ENCODE results near the gene CNOT10.
"Not testable (repeated sequence)": the region's sequence is repeated elsewhere in the genome, so short reads cannot be mapped to it uniquely, and the experiment has no call there.

CNOT10 gene

GRCh38 chr3:32751377-32751776 lies 66.4 kb downstream of the CNOT10 start:
- in situ Hi-C loops (cut with MboI; ENCODE audit: low sequenced_read_pairs), result no loop called here

- in situ Hi-C loops (cut with MboI; ENCODE audit: low sequenced_read_pairs), result no loop called here
Observed at GRCh38 chr3:32755761-32756160, 70.8 kb downstream of the CNOT10 start.

- in situ Hi-C loops (cut with MboI; ENCODE audit: low sequenced_read_pairs), result no loop called here
Observed at GRCh38 chr3:32757618-32758374, 72.8 kb downstream of the CNOT10 start.

GRCh38 chr3:32758375-32758753 lies 73.4 kb downstream of the CNOT10 start:
- in situ Hi-C loops (cut with MboI; ENCODE audit: low sequenced_read_pairs), result no loop called here

- in situ Hi-C loops (cut with MboI; ENCODE audit: low sequenced_read_pairs), result no loop called here
Observed at GRCh38 chr3:32759342-32759741, 74.4 kb downstream of the CNOT10 start.

GRCh38 chr3:32764481-32764880 lies 79.5 kb downstream of the CNOT10 start:
- in situ Hi-C loops (cut with MboI; ENCODE audit: low sequenced_read_pairs), result no loop called here

- in situ Hi-C loops (cut with MboI; ENCODE audit: low sequenced_read_pairs), result no loop called here
Observed at GRCh38 chr3:32778389-32778788, 93.4 kb downstream of the CNOT10 start.

GRCh38 chr3:32780071-32780734 lies 95.2 kb downstream of the CNOT10 start:
- in situ Hi-C loops (cut with MboI; ENCODE audit: low sequenced_read_pairs), result no loop called here

- in situ Hi-C loops (cut with MboI; ENCODE audit: low sequenced_read_pairs), result no loop called here
Observed at GRCh38 chr3:32780735-32781210, 95.8 kb downstream of the CNOT10 start.

GRCh38 chr3:32781211-32781968 lies 96.4 kb downstream of the CNOT10 start:
- in situ Hi-C loops (cut with MboI; ENCODE audit: low sequenced_read_pairs), result no loop called here

- in situ Hi-C loops (cut with MboI; ENCODE audit: low sequenced_read_pairs), result not testable (repeated sequence)
Observed at GRCh38 chr3:32781969-32782270, 96.9 kb downstream of the CNOT10 start.

GRCh38 chr3:32782407-32782806 lies 97.4 kb downstream of the CNOT10 start:
- in situ Hi-C loops (cut with MboI; ENCODE audit: low sequenced_read_pairs), result no loop called here

GRCh38 chr3:32791833-32792232 lies 106.8 kb downstream of the CNOT10 start:
- in situ Hi-C loops (cut with MboI; ENCODE audit: low sequenced_read_pairs), result no loop called here

GRCh38 chr3:32794487-32795308 lies 109.7 kb downstream of the CNOT10 start:
- in situ Hi-C loops (cut with MboI; ENCODE audit: low sequenced_read_pairs), result no loop called here

- in situ Hi-C loops (cut with MboI; ENCODE audit: low sequenced_read_pairs), result not testable (repeated sequence)
Observed at GRCh38 chr3:32796384-32796950, 111.5 kb downstream of the CNOT10 start.

GRCh38 chr3:32797776-32798175 lies 112.8 kb downstream of the CNOT10 start:
- in situ Hi-C loops (cut with MboI; ENCODE audit: low sequenced_read_pairs), result no loop called here

- in situ Hi-C loops (cut with MboI; ENCODE audit: low sequenced_read_pairs), result not testable (repeated sequence)
Observed at GRCh38 chr3:32801440-32801839, 116.5 kb downstream of the CNOT10 start.

- in situ Hi-C loops (cut with MboI; ENCODE audit: low sequenced_read_pairs), result no loop called here
Observed at GRCh38 chr3:32813180-32813579, 128.2 kb downstream of the CNOT10 start.

- in situ Hi-C loops (cut with MboI; ENCODE audit: low sequenced_read_pairs), result no loop called here
Observed at GRCh38 chr3:32814361-32814760, 129.4 kb downstream of the CNOT10 start.

GRCh38 chr3:32815841-32816438 lies 131.0 kb downstream of the CNOT10 start:
- in situ Hi-C loops (cut with MboI; ENCODE audit: low sequenced_read_pairs), result no loop called here
